Smooth muscle cell (in vitro differentiated cells): ENCODE data around the gene FBXW8. TPM values are rescaled to one million over a fixed set of nuclear protein-coding genes. Genes with fewer than 3 reads are reported as not detected.
A peak's percentile ranks its signal among the peaks of the same experiment; 100 is the strongest.

ENCODE experiments used
- DNase-seq: peaks from one replicate; lab custom pipeline; 2025; ENCODE audit not compliant: unreplicated experiment; lab: John Stamatoyannopoulos, UW
- H2AFZ ChIP-seq: fragments of 200-600 bp; sonication (generic); 2 replicates; pipeline ENCODE4 v1.6.0; 2016; ENCODE audit warnings: antibody characterized with exemption, low read depth, mild to moderate bottlenecking
- H3F3A ChIP-seq: fragments of 200-600 bp; sonication (generic); 2 replicates; pipeline ENCODE4 v1.6.0; 2017; ENCODE audit warnings: antibody characterized with exemption, low read depth
- H3K27ac ChIP-seq: fragments of 200-600 bp; sonication (generic); 2 replicates; pipeline ENCODE4 v1.5.1; 2016; ENCODE audit warnings: low read depth, mild to moderate bottlenecking
- H3K27me3 ChIP-seq: fragments of 200-600 bp; sonication (generic); 2 replicates; pipeline ENCODE4 v1.6.1; 2016; ENCODE audit warnings: low read depth, mild to moderate bottlenecking
- H3K36me3 ChIP-seq: fragments of 200-600 bp; sonication (generic); 2 replicates; pipeline ENCODE4 v1.5.1; 2016; ENCODE audit warnings: low read depth
- H3K4me1 ChIP-seq: fragments of 200-600 bp; sonication (generic); 2 replicates; pipeline ENCODE4 v1.5.1; 2016; ENCODE audit warnings: low read depth
- H3K4me2 ChIP-seq: fragments of 200-600 bp; sonication (generic); 2 replicates; pipeline ENCODE4 v1.6.0; 2016; ENCODE audit warnings: mild to moderate bottlenecking
- H3K4me3 ChIP-seq: fragments of 200-600 bp; sonication (generic); 2 replicates; pipeline ENCODE4 v1.5.1; 2016; ENCODE audit warnings: mild to moderate bottlenecking
- H3K79me2 ChIP-seq: fragments of 200-600 bp; sonication (generic); 2 replicates; pipeline ENCODE4 v1.6.0; 2016; ENCODE audit warnings: low read depth, mild to moderate bottlenecking
- H3K9ac ChIP-seq: fragments of 200-600 bp; sonication (generic); 2 replicates; pipeline ENCODE4 v1.6.0; 2016; ENCODE audit warnings: low read depth
- H3K9me3 ChIP-seq: fragments of 200-600 bp; sonication (generic); replicated peaks from 2 replicates; pipeline ENCODE4 v1.5.1; 2016; ENCODE audit warnings: low read depth
- H4K20me1 ChIP-seq: fragments of 200-600 bp; sonication (generic); 2 replicates; pipeline ENCODE4 v1.6.0; 2016; ENCODE audit warnings: low read depth
- WGBS: methylation state at CpG from one replicate; pipeline ENCODE4 v1.1.7; 2016; ENCODE audit warnings: low lambda C conversion rate; 5-methylcytosine and 5-hydroxymethylcytosine counted together
- polyA plus RNA-seq: library from polyadenylated mRNA; unstranded; fragments of >200 nt; fragmentation: Nextera tagmentation; extraction: Ambion mirVana; gene quantifications from 2 replicates; pipeline ENCODE4 v1.2.1, GENCODE V29; 2016
- total RNA-seq: library from RNA; depleted of rRNA; stranded (reverse); fragments of >200 nt; gene quantifications from 2 replicates; pipeline ENCODE4 v1.2.3, GENCODE V29; 2014
- TF ChIP-seq, protein P1 (sequence below): fragments of 200-600 bp; sonication (generic); IDR thresholded peaks from 2 replicates; pipeline ENCODE4 v1.5.1; 2017; ENCODE audit warnings: borderline replicate concordance, mild to moderate bottlenecking, antibody characterized with exemption; ENCODE audit not compliant: insufficient read depth, poor library complexity, severe bottlenecking

FBXW8 gene
- total and polyA plus RNA-seq, 2 experiments from 2014 or later: 16.9 to 18.3 TPM

DNA sequence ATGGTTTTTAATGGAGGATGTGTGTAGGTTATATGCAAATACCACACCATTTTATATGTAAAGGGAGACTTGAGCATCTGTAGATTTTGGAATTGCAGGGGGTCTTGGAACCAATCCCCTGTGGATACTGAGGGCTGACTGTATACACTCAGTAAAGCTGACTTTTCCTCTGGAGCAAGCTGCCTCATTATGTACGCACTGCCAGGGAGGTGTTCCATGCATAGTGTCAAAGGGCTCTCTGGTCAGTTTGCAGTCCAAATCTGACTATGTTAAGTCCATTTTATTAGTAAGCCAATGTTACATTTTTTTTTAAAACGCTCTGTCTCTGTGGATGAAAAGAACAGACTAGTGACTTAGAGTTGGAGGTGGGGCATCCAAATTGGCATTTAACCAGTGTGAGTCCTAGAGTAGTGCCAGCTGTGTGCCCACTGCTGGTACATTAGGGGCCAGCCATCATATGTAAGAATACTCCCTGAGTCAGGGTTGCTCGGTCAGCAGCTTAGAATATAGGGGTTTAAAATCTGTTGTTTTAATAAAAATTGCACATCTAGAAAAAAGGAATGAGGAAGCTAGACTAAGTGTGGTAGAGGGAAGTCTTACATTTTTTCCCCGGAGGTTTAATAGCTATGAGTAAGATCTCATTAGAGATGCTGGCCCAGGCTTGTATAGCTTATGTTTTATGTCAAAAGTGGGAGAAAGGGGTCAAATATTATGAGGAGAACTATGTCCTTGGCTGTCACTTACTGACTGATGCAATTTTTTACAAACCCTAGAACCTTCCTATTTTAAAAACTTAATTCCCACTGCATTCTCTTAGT is 101.4 kb downstream of the FBXW8 start:
- peaks cover 13% of the 10 kb centered on the region for H3K4me1 ChIP-seq
- no peaks in the 10 kb centered on the region for H3K27me3 ChIP-seq
- 56% methylated on average over 4 of the region's 4 CpGs for WGBS
- peak overlapping the region; percentile 39 for H3K27ac ChIP-seq
- H2AFZ ChIP-seq: no peak overlapping the region
- no peaks in the 10 kb centered on the region for H3K9me3 ChIP-seq
- no peaks in the 10 kb centered on the region for H4K20me1 ChIP-seq
- H3K4me2 ChIP-seq: no peak overlapping the region
- H3K4me3 ChIP-seq: no peak overlapping the region
- no peak overlapping the region for H3K9ac ChIP-seq
- DNase-seq: no peak
- H3F3A ChIP-seq: peaks cover 6% of the 10 kb centered on the region
- H3K36me3 ChIP-seq: peaks cover 7% of the 10 kb centered on the region
- TF ChIP-seq, protein P1, sequence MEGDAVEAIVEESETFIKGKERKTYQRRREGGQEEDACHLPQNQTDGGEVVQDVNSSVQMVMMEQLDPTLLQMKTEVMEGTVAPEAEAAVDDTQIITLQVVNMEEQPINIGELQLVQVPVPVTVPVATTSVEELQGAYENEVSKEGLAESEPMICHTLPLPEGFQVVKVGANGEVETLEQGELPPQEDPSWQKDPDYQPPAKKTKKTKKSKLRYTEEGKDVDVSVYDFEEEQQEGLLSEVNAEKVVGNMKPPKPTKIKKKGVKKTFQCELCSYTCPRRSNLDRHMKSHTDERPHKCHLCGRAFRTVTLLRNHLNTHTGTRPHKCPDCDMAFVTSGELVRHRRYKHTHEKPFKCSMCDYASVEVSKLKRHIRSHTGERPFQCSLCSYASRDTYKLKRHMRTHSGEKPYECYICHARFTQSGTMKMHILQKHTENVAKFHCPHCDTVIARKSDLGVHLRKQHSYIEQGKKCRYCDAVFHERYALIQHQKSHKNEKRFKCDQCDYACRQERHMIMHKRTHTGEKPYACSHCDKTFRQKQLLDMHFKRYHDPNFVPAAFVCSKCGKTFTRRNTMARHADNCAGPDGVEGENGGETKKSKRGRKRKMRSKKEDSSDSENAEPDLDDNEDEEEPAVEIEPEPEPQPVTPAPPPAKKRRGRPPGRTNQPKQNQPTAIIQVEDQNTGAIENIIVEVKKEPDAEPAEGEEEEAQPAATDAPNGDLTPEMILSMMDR: no peak
- H3K79me2 ChIP-seq: no peaks in the 10 kb centered on the region

DNA sequence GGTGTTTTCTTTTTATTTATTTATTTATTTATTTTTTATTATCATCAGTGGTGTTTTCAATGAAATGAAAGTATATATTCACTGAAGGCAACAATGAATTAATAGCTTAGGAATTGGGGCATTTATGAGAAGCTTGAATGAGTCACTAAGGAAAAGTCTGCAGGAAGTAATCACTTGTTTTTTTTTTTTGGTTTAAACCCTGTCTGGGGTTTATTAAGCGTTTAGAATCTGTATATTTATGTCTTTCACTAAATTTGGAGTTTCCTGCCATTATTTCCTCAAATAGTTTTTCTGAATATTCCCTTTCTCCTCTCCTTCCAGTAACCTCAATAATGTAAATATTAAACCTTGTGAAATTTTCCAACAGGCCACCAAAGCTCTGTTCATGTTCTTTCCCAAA is 103.0 kb downstream of the FBXW8 start:
- DNase-seq: no peak
- H3K36me3 ChIP-seq: peaks cover 7% of the 10 kb centered on the region
- TF ChIP-seq, protein P1: no peak
- 70% methylated on average over 1 of the region's 1 CpG for WGBS
- no peaks in the 10 kb centered on the region for H3K79me2 ChIP-seq
- no peak overlapping the region for H2AFZ ChIP-seq
- H3K27ac ChIP-seq: peak overlapping the region; percentile 56
- peaks cover 6% of the 10 kb centered on the region for H3F3A ChIP-seq
- no peak overlapping the region for H3K4me3 ChIP-seq
- H4K20me1 ChIP-seq: peaks cover 11% of the 10 kb centered on the region
- H3K9ac ChIP-seq: no peak overlapping the region
- no peaks in the 10 kb centered on the region for H3K27me3 ChIP-seq
- H3K4me2 ChIP-seq: no peak overlapping the region
- peaks cover 13% of the 10 kb centered on the region for H3K4me1 ChIP-seq
- H3K9me3 ChIP-seq: no peaks in the 10 kb centered on the region

DNA sequence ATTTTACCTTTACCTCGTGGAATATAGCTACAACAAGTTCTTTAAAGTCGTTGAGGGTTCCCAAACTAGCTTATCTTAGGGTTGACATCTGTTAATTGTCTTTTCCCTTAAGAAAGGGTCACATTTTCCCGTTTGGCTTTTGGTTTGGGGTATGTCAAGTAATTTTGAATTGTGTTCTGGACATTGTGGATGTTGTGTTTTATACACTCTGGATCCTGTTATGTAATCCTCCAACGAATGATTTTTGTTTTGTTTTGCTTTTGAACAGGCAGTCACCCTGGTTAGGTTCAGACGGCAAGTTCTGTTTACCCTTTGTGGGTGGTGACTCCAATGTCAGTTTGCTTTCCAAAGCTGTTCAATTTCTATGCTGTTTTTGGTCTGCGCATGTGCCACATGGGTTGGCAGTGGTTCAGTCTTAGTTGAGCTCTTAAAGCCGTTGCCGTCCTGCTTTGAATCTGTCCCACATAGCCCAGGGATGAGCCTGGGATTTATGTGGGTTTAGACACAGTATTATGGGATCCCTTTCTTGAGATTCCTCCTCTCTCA is 103.7 kb downstream of the FBXW8 start:
- Histone ChIP-seq H3K9me3 (no peaks in the 10 kb centered on the region), H3K4me1 (peaks cover 10% of the 10 kb centered on the region), H3K27ac (peak overlapping the region; percentile 56), H4K20me1 (peaks cover 17% of the 10 kb centered on the region), H3K4me3 (no peak overlapping the region), H2AFZ (no peak overlapping the region), H3K27me3 (no peaks in the 10 kb centered on the region), H3K79me2 (no peaks in the 10 kb centered on the region), H3K4me2 (no peak overlapping the region), H3K36me3 (peaks cover 7% of the 10 kb centered on the region), H3K9ac (no peak overlapping the region), H3F3A (peaks cover 6% of the 10 kb centered on the region)
- TF ChIP-seq, protein P1: no peak
- 77% methylated on average over 8 of the region's 8 CpGs for WGBS
- DNase-seq: no peak

DNA sequence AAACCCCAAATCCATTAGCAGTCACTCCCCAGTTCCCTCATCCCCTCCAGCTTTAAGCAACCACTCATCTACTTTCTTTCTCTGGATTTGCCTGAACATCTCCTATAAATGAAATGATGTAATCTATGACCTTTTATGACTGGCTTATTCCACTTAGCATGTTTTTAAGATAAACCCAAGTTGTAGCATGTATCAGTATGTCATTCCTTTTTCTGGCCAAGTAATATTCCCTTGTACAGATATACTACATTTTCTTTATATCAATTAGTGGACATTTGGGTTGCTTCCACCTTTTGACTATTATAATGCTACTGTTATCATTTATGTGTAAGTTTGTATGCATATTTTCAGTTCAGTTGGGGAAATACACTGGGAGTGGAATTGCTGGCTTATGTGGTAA is 105.1 kb downstream of the FBXW8 start:
- TF ChIP-seq, protein P1: no peak
- no peaks in the 10 kb centered on the region for H3K27me3 ChIP-seq
- peaks cover 7% of the 10 kb centered on the region for H3K36me3 ChIP-seq

More for the DNA sequence above, 105.1 kb downstream of the FBXW8 start:
- DNase-seq: no peak
- Histone ChIP-seq H3K4me1 (no peaks in the 10 kb centered on the region), H4K20me1 (peaks cover 31% of the 10 kb centered on the region), H2AFZ (no peak overlapping the region), H3K4me2 (no peak overlapping the region), H3K79me2 (no peaks in the 10 kb centered on the region), H3K27ac (no peak overlapping the region), H3K9ac (no peak overlapping the region), H3F3A (peaks cover 6% of the 10 kb centered on the region), H3K4me3 (no peak overlapping the region), H3K9me3 (no peaks in the 10 kb centered on the region)
